Naive B cell (primary cell): ENCODE results near the gene PLEKHG1. TPM values are rescaled to one million over a fixed set of nuclear protein-coding genes. Genes with fewer than 3 reads are reported as not detected.

ENCODE experiments used
- ATAC-seq, 2 donors: fragments of 150-1000 bp; cut with Tn5 transposase; 2 replicates each; pipeline ENCODE4 v1.10.0; 2021; ENCODE audit warnings: low read depth in 2 of 2, mild to moderate bottlenecking in 2 of 2, moderate library complexity in 2 of 2
- DNase-seq: peaks from one replicate; pipeline ENCODE4 v3.0.0; 2022
- H3K27ac Mint-ChIP-seq, 6 donors: one replicate each; pipeline ENCODE4 v1.8.0; 2020 to 2022; ENCODE audit warnings: mild to moderate bottlenecking in 6 of 6, mixed read lengths in 6 of 6, moderate library complexity in 5 of 6, inconsistent platforms in 2 of 6
- H3K27me3 Mint-ChIP-seq, 3 donors: one replicate each; pipeline ENCODE4 v1.8.0; 2021 to 2022; ENCODE audit warnings: mixed read lengths in 3 of 3, mild to moderate bottlenecking in 1 of 3
- H3K36me3 Mint-ChIP-seq, 2 donors: one replicate each; pipeline ENCODE4 v1.8.0; 2020 to 2022; ENCODE audit warnings: mixed read lengths in 2 of 2, inconsistent platforms in 1 of 2, mild to moderate bottlenecking in 1 of 2
- H3K4me1 Mint-ChIP-seq, 3 donors: one replicate each; pipeline ENCODE4 v1.8.0; 2020 to 2022; ENCODE audit warnings: mixed read lengths in 3 of 3, inconsistent platforms in 1 of 3, mild to moderate bottlenecking in 1 of 3, moderate library complexity in 1 of 3
- H3K4me3 Mint-ChIP-seq, 8 donors: one replicate each; pipeline ENCODE4 v1.8.0; 2020 to 2022; ENCODE audit warnings: mild to moderate bottlenecking in 8 of 8, mixed read lengths in 8 of 8, moderate library complexity in 8 of 8, inconsistent platforms in 2 of 8
- H3K9me3 Mint-ChIP-seq, 7 donors: one replicate each; pipeline ENCODE4 v1.8.0; 2020 to 2022; ENCODE audit warnings: mixed read lengths in 7 of 7, mild to moderate bottlenecking in 5 of 7, inconsistent platforms in 2 of 7, moderate library complexity in 1 of 7
- polyA plus RNA-seq, 6 donors: library from polyadenylated mRNA; unstranded; fragments of 300-500 nt; fragmentation: Illumina TruSeq; gene quantifications; one replicate each; pipeline ENCODE4 v1.2.3, GENCODE V29; 2021; ENCODE audit warnings: low read depth in 6 of 6

The PLEKHG1 gene
- polyA plus RNA-seq, 6 donors from 2014 or later = 38.3 to 82.2 (median 50.0) TPM

GRCh38 chr6:150638267-150638666 is 38.6 kb downstream of the PLEKHG1 start:
- H3K4me3 Mint-ChIP-seq = peak overlapping the region in 6 of 8 donors; percentile 30 to 99 (median 72)
- no peaks in the 10 kb centered on the region for H3K9me3 Mint-ChIP-seq
- no peaks in the 10 kb centered on the region for H3K27me3 Mint-ChIP-seq
- peak overlapping the region in 5 of 6 donors; percentile 84 to 99 (median 91) for H3K27ac Mint-ChIP-seq
- DNase-seq (no peak), ATAC-seq (no peak)
- peaks cover 59 to 91% (median 81%) of the 10 kb centered on the region in 3 donors for H3K4me1 Mint-ChIP-seq
- peaks cover 15 to 26% of the 10 kb centered on the region in 2 donors for H3K36me3 Mint-ChIP-seq

GRCh38 chr6:150638765-150639164 is 39.1 kb downstream of the PLEKHG1 start:
- peak overlapping the region in 3 of 6 donors; percentile 84 to 99 (median 85) for H3K27ac Mint-ChIP-seq
- no peaks in the 10 kb centered on the region for H3K27me3 Mint-ChIP-seq
- peak overlapping the region in 4 of 8 donors; percentile 30 to 99 (median 72) for H3K4me3 Mint-ChIP-seq
- peaks cover 15 to 26% of the 10 kb centered on the region in 2 donors for H3K36me3 Mint-ChIP-seq
- H3K4me1 Mint-ChIP-seq = peaks cover 57 to 91% (median 79%) of the 10 kb centered on the region in 3 donors
- no peaks in the 10 kb centered on the region for H3K9me3 Mint-ChIP-seq
- ATAC-seq (no peak), DNase-seq (no peak)

GRCh38 chr6:150639823-150640331 is 40.2 kb downstream of the PLEKHG1 start:
- peak overlapping the region in 6 of 8 donors; percentile 26 to 79 (median 59) for H3K4me3 Mint-ChIP-seq
- DNase-seq (no peak), ATAC-seq (no peak)
- peak overlapping the region in 5 of 6 donors; percentile 36 to 99 (median 94) for H3K27ac Mint-ChIP-seq
- no peaks in the 10 kb centered on the region for H3K9me3 Mint-ChIP-seq
- no peaks in the 10 kb centered on the region for H3K27me3 Mint-ChIP-seq
- H3K36me3 Mint-ChIP-seq = peaks cover 15 to 26% of the 10 kb centered on the region in 2 donors
- H3K4me1 Mint-ChIP-seq = peaks cover 49 to 90% (median 69%) of the 10 kb centered on the region in 3 donors

GRCh38 chr6:150640556-150641209 is 41.0 kb downstream of the PLEKHG1 start:
- peaks cover 15 to 26% of the 10 kb centered on the region in 2 donors for H3K36me3 Mint-ChIP-seq
- DNase-seq (no peak), ATAC-seq (no peak)
- H3K27me3 Mint-ChIP-seq = no peaks in the 10 kb centered on the region
- H3K27ac Mint-ChIP-seq = peak overlapping the region; percentile 66 to 99 (median 92)
- peaks cover 53 to 86% (median 73%) of the 10 kb centered on the region in 3 donors for H3K4me1 Mint-ChIP-seq
- peak overlapping the region; percentile 39 to 81 (median 62) for H3K4me3 Mint-ChIP-seq
- no peaks in the 10 kb centered on the region for H3K9me3 Mint-ChIP-seq

- peak overlapping the region; percentile 66 to 86 (median 78) for H3K4me3 Mint-ChIP-seq
- peak; percentile 73 for DNase-seq
- H3K9me3 Mint-ChIP-seq = no peaks in the 10 kb centered on the region
- peaks cover 55 to 85% (median 73%) of the 10 kb centered on the region in 3 donors for H3K4me1 Mint-ChIP-seq
- ATAC-seq = peak; percentile 80 to 85
- no peaks in the 10 kb centered on the region for H3K27me3 Mint-ChIP-seq
- peak overlapping the region; percentile 94 to 99 (median 97) for H3K27ac Mint-ChIP-seq
- H3K36me3 Mint-ChIP-seq = peaks cover 15 to 26% of the 10 kb centered on the region in 2 donors
Observed at GRCh38 chr6:150641398-150642139, 41.9 kb downstream of the PLEKHG1 start.

- H3K36me3 Mint-ChIP-seq = no peaks in the 10 kb centered on the region
- H3K9me3 Mint-ChIP-seq = no peaks in the 10 kb centered on the region
- ATAC-seq (no peak), DNase-seq (no peak)
- H3K27me3 Mint-ChIP-seq = no peaks in the 10 kb centered on the region
- H3K4me1 Mint-ChIP-seq = peaks cover 24 to 59% (median 41%) of the 10 kb centered on the region in 3 donors
- H3K27ac Mint-ChIP-seq = peak overlapping the region in 4 of 6 donors; percentile 1 to 99 (median 42)
- H3K4me3 Mint-ChIP-seq = no peak overlapping the region
Observed at GRCh38 chr6:150646228-150646627, 46.5 kb downstream of the PLEKHG1 start.

GRCh38 chr6:150647051-150647450 is 47.4 kb downstream of the PLEKHG1 start:
- no peaks in the 10 kb centered on the region for H3K9me3 Mint-ChIP-seq
- DNase-seq (no peak), ATAC-seq (no peak)
- H3K27ac Mint-ChIP-seq = peak overlapping the region in 3 of 6 donors; percentile 20 to 99 (median 33)
- no peaks in the 10 kb centered on the region for H3K27me3 Mint-ChIP-seq
- H3K4me1 Mint-ChIP-seq = peaks cover 20 to 53% (median 37%) of the 10 kb centered on the region in 3 donors
- no peaks in the 10 kb centered on the region for H3K36me3 Mint-ChIP-seq
- H3K4me3 Mint-ChIP-seq = no peak overlapping the region

Other genes starting within 250 kb of the PLEKHG1 start
- not detected for gene IYD, start 230.9 kb upstream of the PLEKHG1 start, polyA plus RNA-seq